Chondrocyte (in vitro differentiated cells): ENCODE data around the gene PLXNC1. TPM values are rescaled to one million over a fixed set of nuclear protein-coding genes. Genes with fewer than 3 reads are reported as not detected.

Experiments
- DNase-seq: peaks from one replicate; pipeline ENCODE4 v3.0.0; 2021; ENCODE audit warnings: mixed read lengths, low spot score
- H3K27ac Mint-ChIP-seq: one replicate; pipeline ENCODE4 v1.8.0; 2021; ENCODE audit warnings: mild to moderate bottlenecking, moderate library complexity, mixed read lengths; ENCODE audit not compliant: unreplicated experiment
- H3K27me3 Mint-ChIP-seq: 2 replicates; pipeline ENCODE4 v1.8.0; 2021; ENCODE audit warnings: low read depth, mixed read lengths
- H3K36me3 Mint-ChIP-seq: 2 replicates; pipeline ENCODE4 v1.8.0; 2021; ENCODE audit warnings: low read depth, mixed read lengths
- H3K4me1 Mint-ChIP-seq: 2 replicates; pipeline ENCODE4 v1.8.0; 2021; ENCODE audit warnings: low read depth, mild to moderate bottlenecking, mixed read lengths
- H3K4me3 Mint-ChIP-seq: one replicate; pipeline ENCODE4 v1.8.0; 2021; ENCODE audit warnings: mild to moderate bottlenecking, moderate library complexity, mixed read lengths; ENCODE audit not compliant: unreplicated experiment
- H3K9me3 Mint-ChIP-seq: 2 replicates; pipeline ENCODE4 v1.8.0; 2021; ENCODE audit warnings: low read depth, mixed read lengths
- CTCF ChIP-seq: fragments of 200-600 bp; sonication (generic); IDR thresholded peaks from 2 replicates; pipeline ENCODE4 v1.5.0; 2021; ENCODE audit warnings: antibody characterized with exemption, mild to moderate bottlenecking, moderate library complexity
- total RNA-seq: library from RNA; stranded (reverse); gene quantifications from 3 replicates; pipeline ENCODE4 v1.2.1, GENCODE V29; 2021

Gene PLXNC1
- total RNA-seq, 1 donor from 2014 or later, result 0.67 TPM

- no peak for TF ChIP-seq CTCF
- Mint-ChIP-seq H3K36me3 (no peaks in the 10 kb centered on the region), H3K4me3 (no peak overlapping the region), H3K27ac (no peak overlapping the region), H3K4me1 (no peaks in the 10 kb centered on the region), H3K9me3 (no peaks in the 10 kb centered on the region), H3K27me3 (no peaks in the 10 kb centered on the region)
- no peak for DNase-seq
Observed at GRCh38 chr12:94276725-94277124, 128.3 kb downstream of the PLXNC1 start.

GRCh38 chr12:94277426-94278000, 129.1 kb downstream of the PLXNC1 start:
- no peak for DNase-seq

GRCh38 chr12:94280063-94280462, 131.7 kb downstream of the PLXNC1 start:
- H3K27me3 Mint-ChIP-seq, result peaks cover 11% of the 10 kb centered on the region
- H3K4me1 Mint-ChIP-seq, result no peaks in the 10 kb centered on the region
- H3K27ac Mint-ChIP-seq, result no peak overlapping the region
- peaks cover 2% of the 10 kb centered on the region for H3K36me3 Mint-ChIP-seq
- no peak overlapping the region for H3K4me3 Mint-ChIP-seq
- no peaks in the 10 kb centered on the region for H3K9me3 Mint-ChIP-seq
- no peak for TF ChIP-seq CTCF
- no peak for DNase-seq

More at GRCh38 chr12:94277426-94278000, 129.1 kb downstream of the PLXNC1 start:
- no peaks in the 10 kb centered on the region for H3K9me3 Mint-ChIP-seq
- no peak for TF ChIP-seq CTCF
- no peak overlapping the region for H3K4me3 Mint-ChIP-seq
- no peak overlapping the region for H3K27ac Mint-ChIP-seq
- H3K27me3 Mint-ChIP-seq, result no peaks in the 10 kb centered on the region
- H3K4me1 Mint-ChIP-seq, result no peaks in the 10 kb centered on the region
- no peaks in the 10 kb centered on the region for H3K36me3 Mint-ChIP-seq

- no peak for TF ChIP-seq CTCF
- H3K4me1 Mint-ChIP-seq, result no peaks in the 10 kb centered on the region
- no peak for DNase-seq
- H3K9me3 Mint-ChIP-seq, result no peaks in the 10 kb centered on the region
- H3K27ac Mint-ChIP-seq, result no peak overlapping the region
- no peak overlapping the region for H3K4me3 Mint-ChIP-seq
- peaks cover 11% of the 10 kb centered on the region for H3K27me3 Mint-ChIP-seq
- H3K36me3 Mint-ChIP-seq, result peaks cover 2% of the 10 kb centered on the region
Observed at GRCh38 chr12:94282675-94283074, 134.3 kb downstream of the PLXNC1 start.

GRCh38 chr12:94284046-94284445, 135.7 kb downstream of the PLXNC1 start:
- no peak overlapping the region for H3K27ac Mint-ChIP-seq
- H3K4me1 Mint-ChIP-seq, result peaks cover under 1% of the 10 kb centered on the region
- peaks cover 2% of the 10 kb centered on the region for H3K36me3 Mint-ChIP-seq
- no peak for TF ChIP-seq CTCF
- H3K9me3 Mint-ChIP-seq, result no peaks in the 10 kb centered on the region
- no peak for DNase-seq
- H3K27me3 Mint-ChIP-seq, result peaks cover 11% of the 10 kb centered on the region
- H3K4me3 Mint-ChIP-seq, result no peak overlapping the region
